Right lobe of liver (tissue), 4 donors: ENCODE data around the gene RHNO1.

ENCODE experiments used
- CTCF ChIP-seq, 4 donors: fragments of 200-600 bp in 3 of 4; fragments of 450-650 bp in 1 of 4; IDR thresholded peaks; one replicate each; pipeline versions ENCODE4 v1.5.1 to v1.8.0; 2016 to 2022; ENCODE audit warnings: antibody characterized with exemption in 4 of 4, mild to moderate bottlenecking in 2 of 4
- POLR2A ChIP-seq: fragments of 450-650 bp; IDR thresholded peaks from one replicate; pipeline ENCODE4 v1.6.1; 2017; ENCODE audit warnings: antibody characterized with exemption, mild to moderate bottlenecking
- donor health status: DM: no; HTN: no; CAD: no.
- donor health status: DM: no; HTN: no; CAD: no.
- donor health status: DM: no; HTN: yes; CAD: no.

DNA sequence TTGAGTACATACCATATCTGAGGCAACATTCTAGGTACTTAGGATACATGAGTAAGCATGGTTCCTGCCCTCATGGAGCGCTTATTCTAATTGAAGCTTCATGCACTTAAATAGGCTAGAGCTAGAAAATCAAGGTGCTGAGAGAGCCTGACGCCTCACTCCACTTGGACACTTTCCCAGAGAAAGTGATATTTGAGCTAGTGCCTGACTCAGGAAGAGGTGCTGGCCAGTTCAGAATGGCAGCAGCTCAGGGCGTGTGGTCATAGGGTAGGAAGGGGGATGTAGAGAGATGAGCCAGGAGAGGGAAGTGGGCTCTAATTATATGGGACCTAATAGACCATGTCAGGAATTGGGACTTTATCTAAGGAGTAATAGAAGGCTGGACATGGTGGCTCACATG is 47.0 kb downstream of the RHNO1 start:
- TF ChIP-seq CTCF (IDR thresholded peaks at IDR 0.05) (no peak), POLR2A (no peak)
